ENCODE measurements around the gene GRHPR. TPM values are rescaled to one million over a fixed set of nuclear protein-coding genes. Genes with fewer than 3 reads are reported as not detected.

The GRHPR gene
- total RNA-seq, 1 donor from 2014 or later: 104 TPM

DNA sequence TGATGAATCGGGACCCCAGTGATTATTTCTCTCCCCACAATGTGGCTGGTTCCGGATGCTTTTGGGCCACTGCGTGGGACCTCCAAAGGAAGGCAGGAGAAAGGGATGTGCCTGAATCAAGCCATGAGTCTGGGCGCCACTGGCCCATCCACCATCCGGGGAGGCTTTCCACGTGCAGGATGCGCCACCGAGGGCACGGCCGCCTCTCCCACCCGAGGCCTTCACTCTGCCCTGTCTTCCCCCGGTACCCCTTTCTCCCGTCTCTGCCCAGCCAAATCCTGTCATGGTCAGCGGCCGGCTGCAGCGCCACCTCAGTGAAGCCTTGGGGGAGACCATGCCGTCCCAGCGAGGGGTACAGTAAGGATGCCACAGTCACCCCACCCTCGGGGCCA lies 43.9 kb upstream of the GRHPR start:
- H3K4me1 ChIP-seq: no peaks in the 10 kb centered on the region
- H3K9me3 ChIP-seq (replicated peaks): no peaks in the 10 kb centered on the region
- TF ChIP-seq, protein P1, sequence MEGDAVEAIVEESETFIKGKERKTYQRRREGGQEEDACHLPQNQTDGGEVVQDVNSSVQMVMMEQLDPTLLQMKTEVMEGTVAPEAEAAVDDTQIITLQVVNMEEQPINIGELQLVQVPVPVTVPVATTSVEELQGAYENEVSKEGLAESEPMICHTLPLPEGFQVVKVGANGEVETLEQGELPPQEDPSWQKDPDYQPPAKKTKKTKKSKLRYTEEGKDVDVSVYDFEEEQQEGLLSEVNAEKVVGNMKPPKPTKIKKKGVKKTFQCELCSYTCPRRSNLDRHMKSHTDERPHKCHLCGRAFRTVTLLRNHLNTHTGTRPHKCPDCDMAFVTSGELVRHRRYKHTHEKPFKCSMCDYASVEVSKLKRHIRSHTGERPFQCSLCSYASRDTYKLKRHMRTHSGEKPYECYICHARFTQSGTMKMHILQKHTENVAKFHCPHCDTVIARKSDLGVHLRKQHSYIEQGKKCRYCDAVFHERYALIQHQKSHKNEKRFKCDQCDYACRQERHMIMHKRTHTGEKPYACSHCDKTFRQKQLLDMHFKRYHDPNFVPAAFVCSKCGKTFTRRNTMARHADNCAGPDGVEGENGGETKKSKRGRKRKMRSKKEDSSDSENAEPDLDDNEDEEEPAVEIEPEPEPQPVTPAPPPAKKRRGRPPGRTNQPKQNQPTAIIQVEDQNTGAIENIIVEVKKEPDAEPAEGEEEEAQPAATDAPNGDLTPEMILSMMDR (IDR thresholded peaks at IDR 0.05; ENCODE audit: borderline replicate concordance): no peak
- H3K27me3 ChIP-seq (ENCODE audit: low read depth): peaks cover 16% of the 10 kb centered on the region
- no peaks in the 10 kb centered on the region for H3K36me3 ChIP-seq
- H3K27ac ChIP-seq (replicated peaks): no peak overlapping the region
- DNase-seq: no peak
- no peak overlapping the region for H3K4me3 ChIP-seq
- intact Hi-C loops (cut with micrococcal nuclease): no loop called here

DNA sequence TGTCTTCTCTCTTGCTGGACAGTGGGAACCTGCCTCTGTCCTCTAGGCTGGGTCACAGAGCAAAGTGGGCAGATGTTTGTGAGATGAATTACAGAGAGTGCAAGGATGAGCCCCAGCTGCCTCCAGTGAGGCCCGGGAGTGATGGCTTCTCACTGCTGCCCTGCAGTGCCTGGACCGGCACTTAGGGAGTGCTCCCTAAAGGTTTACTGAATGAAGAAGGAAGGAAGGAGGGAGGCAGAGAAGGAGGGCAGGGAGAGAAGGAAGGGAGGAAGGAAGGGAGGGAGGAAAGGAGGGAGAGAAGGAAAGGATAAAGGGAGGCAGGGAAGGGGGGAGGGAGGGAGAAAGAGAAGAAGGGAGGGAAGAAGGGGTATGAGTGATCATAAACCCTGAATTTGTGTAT lies 42.7 kb upstream of the GRHPR start:
- H3K4me3 ChIP-seq: no peak overlapping the region
- TF ChIP-seq, protein P1 (IDR thresholded peaks at IDR 0.05; ENCODE audit: borderline replicate concordance): no peak
- no peak overlapping the region for H3K27ac ChIP-seq (replicated peaks)
- intact Hi-C loops (cut with micrococcal nuclease): no loop called here
- H3K4me1 ChIP-seq: no peaks in the 10 kb centered on the region
- DNase-seq: no peak
- H3K9me3 ChIP-seq (replicated peaks): no peaks in the 10 kb centered on the region
- no peaks in the 10 kb centered on the region for H3K36me3 ChIP-seq
- peaks cover 15% of the 10 kb centered on the region for H3K27me3 ChIP-seq (ENCODE audit: low read depth)

DNA sequence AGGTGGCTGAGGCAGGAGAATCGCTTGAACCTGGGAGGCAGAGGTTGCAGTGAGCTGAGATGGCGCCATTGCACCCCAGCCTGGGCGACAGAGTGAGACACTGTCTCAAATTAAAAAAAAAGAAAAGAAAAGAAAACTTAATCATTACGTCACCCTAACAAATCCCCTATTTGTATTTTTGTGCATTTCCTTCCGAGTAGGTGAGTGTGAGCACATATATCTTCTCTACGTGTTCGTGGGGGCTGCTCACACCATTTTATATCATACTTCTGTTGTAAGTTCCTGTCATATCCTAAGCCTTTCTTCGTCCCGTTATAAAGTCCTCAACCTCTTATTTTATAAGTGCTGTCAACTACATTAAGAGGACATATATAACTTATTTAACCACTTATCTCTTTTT lies 41.9 kb upstream of the GRHPR start:
- DNase-seq: no peak
- Histone ChIP-seq H3K27me3 (ENCODE audit: low read depth) (peaks cover 10% of the 10 kb centered on the region), H3K4me1 (no peaks in the 10 kb centered on the region), H3K9me3 (replicated peaks) (no peaks in the 10 kb centered on the region), H3K36me3 (no peaks in the 10 kb centered on the region), H3K4me3 (no peak overlapping the region), H3K27ac (replicated peaks) (no peak overlapping the region)
- TF ChIP-seq, protein P1 (IDR thresholded peaks at IDR 0.05; ENCODE audit: borderline replicate concordance): no peak
- intact Hi-C loops (cut with micrococcal nuclease): no loop called here

DNA sequence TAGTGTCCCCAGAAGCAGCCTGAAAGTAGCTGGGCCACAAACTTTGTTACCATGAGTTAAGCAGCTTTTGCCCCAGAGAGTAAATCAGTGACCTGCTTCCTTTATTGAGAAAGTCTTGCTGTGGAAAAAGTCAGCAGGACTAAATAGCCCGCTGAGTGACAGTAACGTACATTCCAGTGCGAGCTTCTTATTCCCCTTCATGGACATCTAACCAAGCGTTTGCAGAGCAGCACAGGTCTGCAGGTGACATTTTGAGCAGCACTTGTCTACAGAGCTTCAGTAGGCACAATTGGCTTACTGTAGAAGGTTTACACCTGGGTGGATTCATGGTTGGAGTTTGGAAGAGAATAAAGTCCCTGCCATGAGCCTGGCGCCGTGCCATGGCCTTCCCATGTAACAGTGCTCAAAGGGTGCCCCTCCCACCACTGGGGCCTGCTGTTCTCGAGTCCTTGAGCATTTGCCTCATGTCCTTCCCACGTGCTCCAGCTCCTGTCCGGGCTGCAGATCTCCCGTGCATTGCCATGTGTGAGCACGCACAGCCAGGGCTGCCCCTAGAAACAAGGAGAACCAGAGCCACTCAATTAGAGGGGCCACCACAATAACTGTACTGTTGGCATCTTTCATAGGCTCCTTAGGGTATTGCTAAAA lies 41.3 kb upstream of the GRHPR start:
- intact Hi-C loops (cut with micrococcal nuclease): no loop called here
- H3K4me1 ChIP-seq: no peaks in the 10 kb centered on the region
- no peaks in the 10 kb centered on the region for H3K36me3 ChIP-seq
- H3K27ac ChIP-seq (replicated peaks): no peak overlapping the region
- H3K4me3 ChIP-seq: no peak overlapping the region
- H3K9me3 ChIP-seq (replicated peaks): no peaks in the 10 kb centered on the region
- TF ChIP-seq, protein P1 (IDR thresholded peaks at IDR 0.05; ENCODE audit: borderline replicate concordance): no peak
- H3K27me3 ChIP-seq (ENCODE audit: low read depth): peaks cover 7% of the 10 kb centered on the region
- no peak for DNase-seq

DNA sequence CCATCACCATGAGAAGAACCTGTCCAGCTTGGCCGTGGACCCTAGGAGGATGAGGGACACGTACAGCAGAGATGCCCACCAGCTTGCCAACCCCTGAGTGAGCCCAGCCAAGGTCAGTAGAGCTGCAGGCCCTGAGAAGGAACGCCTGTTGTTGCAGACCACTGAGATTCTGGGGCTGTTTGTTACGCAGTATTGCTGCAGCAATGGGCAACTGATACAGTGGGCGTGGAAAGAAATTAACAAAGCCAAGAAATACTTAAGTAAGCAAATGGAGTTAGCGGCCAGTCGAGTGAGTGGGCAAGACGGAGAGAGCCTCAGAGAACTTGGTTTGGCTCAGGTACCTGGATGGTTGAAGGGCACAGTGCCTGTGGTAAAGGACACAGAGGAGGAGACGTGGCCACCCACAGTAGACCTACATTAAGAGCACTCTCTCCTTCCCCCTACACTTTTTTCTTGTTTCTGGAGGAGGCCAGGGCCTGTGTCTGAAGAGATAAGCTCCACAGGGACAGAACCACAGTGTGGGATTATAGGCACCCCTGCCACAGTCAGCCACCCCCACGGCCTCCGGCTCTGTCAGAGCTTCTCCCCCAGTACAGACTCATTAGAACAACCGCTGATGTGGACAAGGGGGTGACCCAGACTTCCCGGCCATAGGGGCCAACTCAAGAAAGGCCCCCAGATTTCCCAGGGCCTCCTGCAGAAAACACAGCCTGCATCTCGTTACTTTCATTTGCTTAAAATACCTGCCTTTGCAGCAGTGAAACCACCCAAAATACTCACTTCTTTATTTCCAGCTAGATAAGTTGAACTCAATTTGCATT lies 40.1 kb upstream of the GRHPR start:
- H3K4me1 ChIP-seq: no peaks in the 10 kb centered on the region
- H3K9me3 ChIP-seq (replicated peaks): no peaks in the 10 kb centered on the region
- no peaks in the 10 kb centered on the region for H3K27me3 ChIP-seq (ENCODE audit: low read depth)
- no peak overlapping the region for H3K27ac ChIP-seq (replicated peaks)
- intact Hi-C loops (cut with micrococcal nuclease): no loop called here
- H3K4me3 ChIP-seq: no peak overlapping the region
- no peaks in the 10 kb centered on the region for H3K36me3 ChIP-seq
- TF ChIP-seq, protein P1 (IDR thresholded peaks at IDR 0.05; ENCODE audit: borderline replicate concordance): no peak
- no peak for DNase-seq
